ENCODE data around the gene PTPRD.

PTPRD gene

DNA sequence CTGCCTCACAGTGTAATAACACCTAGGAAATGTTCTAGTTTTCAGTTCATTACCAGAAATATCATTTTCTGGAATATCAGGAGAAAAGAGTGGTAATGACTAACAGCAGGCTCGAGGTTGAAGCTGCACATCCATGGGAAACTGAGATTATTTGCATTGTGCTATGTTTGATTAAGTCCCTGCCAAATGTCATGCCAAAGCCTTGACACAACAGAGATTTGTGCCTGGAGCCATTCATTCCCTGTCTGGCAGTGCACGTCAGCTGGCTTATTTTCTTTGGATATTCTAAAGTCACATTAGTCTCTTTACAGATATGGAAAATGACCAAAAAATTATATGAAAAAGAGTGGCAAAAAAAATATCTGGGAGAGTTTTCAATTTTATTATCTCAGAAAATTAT, 848.0 kb downstream of the PTPRD start:
- CTCF ChIA-PET, result no interaction called here
- POLR2A ChIA-PET, result no interaction called here

DNA sequence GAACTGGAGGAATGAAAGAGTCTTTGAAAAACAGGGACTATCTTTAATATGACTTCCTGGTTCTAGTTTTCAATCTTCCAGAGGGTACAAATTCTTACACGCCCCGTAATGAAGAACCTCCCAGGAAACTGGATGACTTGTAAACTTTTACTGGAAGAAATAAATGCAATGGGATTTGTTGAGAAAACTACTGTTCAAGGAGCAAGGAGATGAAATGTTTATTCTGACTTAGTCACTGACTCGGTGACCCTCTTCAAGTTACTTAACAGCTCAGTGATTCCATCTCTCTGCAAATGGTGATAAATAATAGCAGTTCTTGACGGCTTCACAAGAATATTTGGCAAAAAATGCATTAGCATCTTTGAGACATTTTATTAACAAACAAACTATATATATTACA, 858.6 kb downstream of the PTPRD start:
- TF ChIP-seq, protein P1, sequence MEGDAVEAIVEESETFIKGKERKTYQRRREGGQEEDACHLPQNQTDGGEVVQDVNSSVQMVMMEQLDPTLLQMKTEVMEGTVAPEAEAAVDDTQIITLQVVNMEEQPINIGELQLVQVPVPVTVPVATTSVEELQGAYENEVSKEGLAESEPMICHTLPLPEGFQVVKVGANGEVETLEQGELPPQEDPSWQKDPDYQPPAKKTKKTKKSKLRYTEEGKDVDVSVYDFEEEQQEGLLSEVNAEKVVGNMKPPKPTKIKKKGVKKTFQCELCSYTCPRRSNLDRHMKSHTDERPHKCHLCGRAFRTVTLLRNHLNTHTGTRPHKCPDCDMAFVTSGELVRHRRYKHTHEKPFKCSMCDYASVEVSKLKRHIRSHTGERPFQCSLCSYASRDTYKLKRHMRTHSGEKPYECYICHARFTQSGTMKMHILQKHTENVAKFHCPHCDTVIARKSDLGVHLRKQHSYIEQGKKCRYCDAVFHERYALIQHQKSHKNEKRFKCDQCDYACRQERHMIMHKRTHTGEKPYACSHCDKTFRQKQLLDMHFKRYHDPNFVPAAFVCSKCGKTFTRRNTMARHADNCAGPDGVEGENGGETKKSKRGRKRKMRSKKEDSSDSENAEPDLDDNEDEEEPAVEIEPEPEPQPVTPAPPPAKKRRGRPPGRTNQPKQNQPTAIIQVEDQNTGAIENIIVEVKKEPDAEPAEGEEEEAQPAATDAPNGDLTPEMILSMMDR (IDR thresholded peaks at IDR 0.05; ENCODE audit: insufficient read depth, low read length, missing control alignments), result no peak
- ChIA-PET POLR2A (no interaction called here), CTCF (no interaction called here)
- DNase-seq (ENCODE audit: low read depth, low spot score), result no peak
- no peak overlapping the region for H3K4me3 ChIP-seq (ENCODE audit: low read depth, low read length)

More for the DNA sequence above, 848.0 kb downstream of the PTPRD start:
- TF ChIP-seq, protein P1 (IDR thresholded peaks at IDR 0.05; ENCODE audit: insufficient read depth, low read length, missing control alignments), result no peak
- no peak overlapping the region for H3K4me3 ChIP-seq (ENCODE audit: low read depth, low read length)
- no peak for DNase-seq (ENCODE audit: low read depth, low spot score)

DNA sequence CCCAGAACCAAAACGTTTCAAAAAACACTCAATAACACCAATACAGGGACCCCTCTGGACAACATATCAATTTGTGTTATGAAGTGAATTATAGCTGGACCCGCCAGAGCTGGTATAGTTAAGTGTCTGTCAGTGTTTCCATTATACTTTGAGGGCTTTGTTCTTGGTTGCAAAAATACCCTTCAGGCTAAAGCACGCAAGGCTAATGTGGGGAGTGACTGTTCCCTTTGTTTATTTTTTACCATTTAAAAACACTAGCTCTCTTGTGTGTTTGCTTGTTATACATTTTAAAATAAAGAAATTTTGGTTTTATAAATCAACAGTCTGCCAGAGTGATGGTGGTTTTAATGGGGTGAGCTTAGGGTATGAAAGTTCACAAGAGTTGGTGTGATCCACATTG, 859.5 kb downstream of the PTPRD start:
- H3K4me3 ChIP-seq (ENCODE audit: low read depth, low read length), result no peak overlapping the region
- POLR2A ChIA-PET, result no interaction called here
- TF ChIP-seq, protein P1 (IDR thresholded peaks at IDR 0.05; ENCODE audit: insufficient read depth, low read length, missing control alignments), result no peak
- CTCF ChIA-PET, result no interaction called here
- DNase-seq (ENCODE audit: low read depth, low spot score), result no peak

DNA sequence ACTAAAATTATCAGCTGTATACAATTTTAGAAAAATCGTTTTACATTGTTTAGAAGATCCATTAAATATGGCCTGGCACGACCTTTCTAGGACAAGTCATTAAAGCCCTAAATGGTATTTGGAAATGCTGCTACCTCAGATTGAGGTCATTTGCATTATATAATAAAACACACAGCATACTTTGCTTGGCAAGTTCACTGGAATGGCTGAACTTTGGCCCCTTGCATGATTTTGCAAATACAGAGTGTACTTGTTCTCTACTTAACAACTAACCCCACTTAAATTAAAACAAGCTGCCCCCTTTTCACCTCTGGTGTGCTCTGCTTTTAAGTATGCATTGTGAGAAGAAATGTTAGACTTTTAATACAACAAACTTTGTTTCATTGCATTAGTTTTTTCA, 860.1 kb downstream of the PTPRD start:
- POLR2A ChIA-PET, result no interaction called here
- CTCF ChIA-PET, result no interaction called here
- TF ChIP-seq, protein P1 (IDR thresholded peaks at IDR 0.05; ENCODE audit: insufficient read depth, low read length, missing control alignments), result no peak
- no peak overlapping the region for H3K4me3 ChIP-seq (ENCODE audit: low read depth, low read length)
- DNase-seq (ENCODE audit: low read depth, low spot score), result no peak

DNA sequence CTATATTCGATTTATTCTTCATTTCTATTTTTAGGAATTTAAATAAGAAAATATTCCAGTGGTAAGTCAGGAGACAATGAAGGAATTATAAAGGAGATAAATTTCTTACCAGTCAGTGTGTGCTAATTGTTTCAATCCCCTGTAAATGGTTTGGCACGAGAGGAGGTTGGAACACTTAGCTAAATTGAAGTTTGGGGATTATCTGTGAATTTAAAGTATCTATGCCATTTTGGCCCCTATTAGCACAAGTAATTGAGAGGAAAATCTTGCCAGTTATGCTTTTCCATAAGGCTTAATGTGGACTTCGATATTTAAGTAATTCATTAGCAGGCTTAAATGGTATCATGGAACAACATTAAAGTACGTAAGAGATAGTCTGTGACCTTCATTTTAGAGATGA, 860.8 kb downstream of the PTPRD start:
- ChIA-PET POLR2A (no interaction called here), CTCF (no interaction called here)
- TF ChIP-seq, protein P1 (IDR thresholded peaks at IDR 0.05; ENCODE audit: insufficient read depth, low read length, missing control alignments), result no peak
- no peak overlapping the region for H3K4me3 ChIP-seq (ENCODE audit: low read depth, low read length)
- no peak for DNase-seq (ENCODE audit: low read depth, low spot score)

DNA sequence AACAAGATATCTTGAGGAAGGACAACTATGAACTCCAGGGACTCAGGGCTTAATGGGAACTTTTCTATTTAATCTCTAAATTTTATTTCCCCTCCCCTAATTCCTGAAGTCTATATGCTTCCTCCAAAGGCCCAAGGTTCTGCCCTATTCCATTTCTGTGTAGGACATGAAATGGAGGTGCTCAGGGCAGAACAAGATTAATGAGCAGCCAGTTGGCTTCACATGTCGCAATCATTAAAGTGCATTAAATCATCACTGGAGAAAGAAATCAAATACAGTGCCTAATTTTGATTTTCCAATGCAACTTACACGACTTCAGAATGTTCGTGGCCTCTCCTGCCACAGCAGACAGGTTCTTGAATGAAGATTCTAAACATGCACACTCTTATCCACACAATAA, 862.1 kb downstream of the PTPRD start:
- H3K4me3 ChIP-seq (ENCODE audit: low read depth, low read length), result no peak overlapping the region
- POLR2A ChIA-PET, result no interaction called here
- no peak for DNase-seq (ENCODE audit: low read depth, low spot score)
- TF ChIP-seq, protein P1 (IDR thresholded peaks at IDR 0.05; ENCODE audit: insufficient read depth, low read length, missing control alignments), result no peak
- CTCF ChIA-PET, result no interaction called here

All from AG04449 (cell line).